Measurements from ENCODE around the gene KRT35. TPM values are rescaled to one million over a fixed set of nuclear protein-coding genes. Genes with fewer than 3 reads are reported as not detected.

KRT35 gene
- total and polyA plus RNA-seq, 2 experiments from 2014 or later = not detected

GRCh38 chr17:41489531-41489930 lies 8.6 kb upstream of the KRT35 start, which contains the start of gene KRT36 (continued):
- TF ChIP-seq ZNF462 (CRISPR knock-in tag; IDR thresholded peaks at IDR 0.05) = no peak
- no peak for TF ChIP-seq ZNF331 (CRISPR knock-in tag; IDR thresholded peaks at IDR 0.05; ENCODE audit: low read depth)
- no peak for TF ChIP-seq POLR2AphosphoS5 (IDR thresholded peaks at IDR 0.05; ENCODE audit: low read depth)

- Histone ChIP-seq H3K79me2 (replicated peaks; ENCODE audit: insufficient read depth) (no peaks in the 10 kb centered on the region), H3K27ac (ENCODE audit: low read depth) (no peak overlapping the region), H3K4me2 (no peak overlapping the region), H3K4me3 (no peak overlapping the region), H4K20me1 (replicated peaks; ENCODE audit: insufficient read depth) (no peaks in the 10 kb centered on the region), H3K27me3 (ENCODE audit: insufficient read depth) (no peaks in the 10 kb centered on the region), H3K36me3 (ENCODE audit: insufficient read depth) (no peaks in the 10 kb centered on the region), H2AFZ (0 out of 2 replicates have a peak overlapping the region, but pooled peaks have one; percentile 85), H3K9me2 (ENCODE audit: insufficient read depth) (no peaks in the 10 kb centered on the region), H3K4me1 (ENCODE audit: insufficient read depth) (no peaks in the 10 kb centered on the region), H3F3A (replicated peaks; ENCODE audit: low read depth) (no peaks in the 10 kb centered on the region)
- TF ChIP-seq CTCF (conservative IDR thresholded peaks at IDR 0.05; ENCODE audit: low read depth in 2 of 2) (peak; percentile 73 to 94), EZH2 (IDR thresholded peaks at IDR 0.05; ENCODE audit: low read depth, unreplicated experiment) (no peak), CREB1 (CRISPR knock-in tag; IDR thresholded peaks at IDR 0.05; ENCODE audit: low read depth) (peak; percentile 34; the same call in 1 of the 2 replicates)
- Mint-ChIP-seq H3K27me3 (ENCODE audit: insufficient read depth, low read depth, poor library complexity) (peaks cover 28% of the 10 kb centered on the region), H3K4me1 (no peaks in the 10 kb centered on the region), H3K9me3 (no peaks in the 10 kb centered on the region), H3K27ac (no peak overlapping the region), H3K4me3 (no peak overlapping the region), H3K36me3 (ENCODE audit: low read depth) (no peaks in the 10 kb centered on the region)
- ATAC-seq (peak; percentile 97), DNase-seq (ENCODE audit: low spot score) (peak; percentile 89)
These were observed 6.0 kb upstream of the KRT35 start for GRCh38 chr17:41486809-41487530.

Measured in GM23338 (cell line).